HG02970 (cell line): Measurements from ENCODE around the gene CBLIF.
"Not testable (repeated sequence)": the region's sequence is repeated elsewhere in the genome, so short reads cannot be mapped to it uniquely, and the experiment has no call there.

Experiments
- ATAC-seq: cut with Tn5 transposase; IDR thresholded peaks from one replicate; pipeline ENCODE4 v1.9.1; 2021; ENCODE audit warnings: mild to moderate bottlenecking, moderate library complexity, moderate number of reproducible peaks; ENCODE audit not compliant: unreplicated experiment, low FRiP score

The CBLIF gene

DNA sequence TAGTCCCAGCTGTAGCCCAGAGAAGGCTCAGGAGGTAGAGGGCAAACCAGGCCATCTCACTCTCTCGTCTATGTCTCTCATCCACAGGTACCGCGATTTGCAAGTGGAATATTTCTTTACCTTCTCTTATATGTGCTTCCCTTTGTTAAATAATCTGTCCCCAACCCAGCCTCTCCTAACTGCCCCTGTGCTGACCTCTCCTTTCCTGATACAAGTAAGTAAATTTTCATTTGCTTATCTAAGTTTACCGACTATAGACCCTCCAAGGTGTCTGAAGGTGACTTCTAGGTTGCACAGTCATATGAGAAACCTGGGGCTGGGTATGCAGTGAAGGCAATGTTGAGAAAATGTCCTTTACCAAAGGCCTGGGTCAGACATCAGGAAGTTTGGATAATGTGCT is at the start of gene CBLIF:
TSS of gene CBLIF (minus strand) at position 101 of the 400 bp plus-strand sequence. CDS start at position 55, 46 bp downstream.
- no peak for ATAC-seq

DNA sequence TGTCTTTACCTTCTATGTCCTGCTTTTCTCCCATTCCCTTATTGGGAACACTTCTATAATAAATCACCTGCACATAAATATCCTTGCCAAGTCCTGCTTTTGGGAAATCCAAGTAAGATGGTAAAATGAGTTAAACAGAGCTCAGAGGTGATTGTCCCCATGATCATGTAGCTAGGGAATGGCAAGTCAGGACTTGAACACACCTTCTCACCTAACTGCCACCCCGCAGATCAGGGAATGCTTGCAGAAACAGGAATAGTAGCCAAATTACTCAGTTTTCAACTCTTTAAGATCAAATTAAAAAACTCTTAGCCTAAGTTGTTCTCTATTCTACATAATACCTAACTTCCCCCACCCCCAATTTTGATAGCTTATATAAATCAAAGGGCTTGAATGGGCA is 49.3 kb upstream of the CBLIF start:
- no peak for ATAC-seq

DNA sequence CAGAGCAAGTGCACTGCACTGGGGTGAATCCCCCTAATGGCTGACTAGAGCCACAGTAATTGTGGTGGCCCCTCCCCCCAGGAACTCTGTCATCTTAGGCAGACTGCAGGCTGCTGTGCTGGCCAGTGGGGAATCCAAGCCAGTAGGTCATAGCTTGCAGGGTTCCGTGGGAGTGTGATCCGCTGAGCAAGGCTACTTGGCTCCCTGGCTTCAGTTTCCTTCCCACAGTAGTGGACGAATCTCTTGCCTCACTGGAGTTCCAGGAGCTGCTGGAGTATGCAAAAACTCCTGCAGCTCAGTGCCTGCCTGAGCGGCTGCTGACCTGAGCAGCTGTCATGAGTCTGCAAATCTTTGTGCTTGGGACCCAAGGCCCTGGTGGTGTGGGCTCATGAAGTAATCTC is 46.5 kb upstream of the CBLIF start:
- ATAC-seq = no peak

DNA sequence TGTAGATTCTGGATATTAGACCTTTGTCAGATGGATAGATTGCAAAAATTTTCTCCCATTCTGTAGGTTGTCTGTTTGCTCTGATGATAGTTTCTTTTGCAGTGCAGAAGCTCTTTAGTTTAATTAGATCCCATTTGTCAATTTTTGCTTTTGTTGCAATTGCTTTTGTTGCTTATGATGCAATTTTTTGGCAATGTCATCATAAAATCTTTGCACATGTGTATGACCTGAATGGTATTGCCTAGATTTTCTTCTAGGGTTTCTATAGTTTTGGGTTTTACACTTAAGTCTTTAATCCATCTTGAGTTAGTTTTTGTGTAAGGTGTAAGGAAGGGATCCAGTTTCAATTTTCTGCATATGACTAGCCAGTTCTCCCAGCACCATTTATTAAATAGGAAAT is 41.9 kb upstream of the CBLIF start:
- ATAC-seq = not testable (repeated sequence)

DNA sequence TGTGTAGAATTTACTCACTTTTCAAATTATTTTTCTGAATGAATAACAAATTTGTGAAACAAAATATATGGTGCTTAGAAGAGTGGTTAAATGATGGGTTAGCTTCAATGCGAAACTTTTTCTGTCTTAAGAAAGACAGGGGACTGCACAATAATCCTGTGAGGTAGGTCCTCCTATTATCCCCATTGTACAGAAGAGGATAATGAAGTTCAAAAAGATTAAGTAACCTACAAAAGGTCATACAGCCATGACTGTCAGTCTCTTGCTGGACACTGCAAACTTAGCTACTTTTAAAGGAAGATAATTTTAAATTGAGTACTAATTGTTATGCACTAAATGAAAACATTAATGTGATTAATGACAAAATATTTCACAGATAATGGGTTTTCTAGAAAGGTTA is 38.3 kb upstream of the CBLIF start:
- ATAC-seq = no peak

DNA sequence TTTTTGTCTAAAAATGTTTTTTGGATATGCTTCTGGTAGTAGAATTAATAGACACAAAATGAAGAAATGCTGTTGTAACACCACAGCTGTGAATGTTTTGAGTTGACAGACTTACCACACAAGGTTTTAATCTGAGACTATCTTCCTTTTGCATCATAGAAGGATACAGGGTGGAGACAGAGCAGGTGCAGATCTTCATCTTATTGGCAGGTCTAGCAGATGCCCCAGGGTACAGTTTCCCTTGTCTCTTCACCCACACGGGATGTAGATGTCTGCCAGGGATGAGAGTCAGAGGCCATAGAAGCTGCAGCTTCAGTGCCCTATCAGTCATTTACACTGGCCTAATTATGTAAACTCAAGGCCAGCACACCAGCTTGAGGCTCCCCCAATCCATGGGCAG is 34.3 kb upstream of the CBLIF start:
- ATAC-seq = no peak

DNA sequence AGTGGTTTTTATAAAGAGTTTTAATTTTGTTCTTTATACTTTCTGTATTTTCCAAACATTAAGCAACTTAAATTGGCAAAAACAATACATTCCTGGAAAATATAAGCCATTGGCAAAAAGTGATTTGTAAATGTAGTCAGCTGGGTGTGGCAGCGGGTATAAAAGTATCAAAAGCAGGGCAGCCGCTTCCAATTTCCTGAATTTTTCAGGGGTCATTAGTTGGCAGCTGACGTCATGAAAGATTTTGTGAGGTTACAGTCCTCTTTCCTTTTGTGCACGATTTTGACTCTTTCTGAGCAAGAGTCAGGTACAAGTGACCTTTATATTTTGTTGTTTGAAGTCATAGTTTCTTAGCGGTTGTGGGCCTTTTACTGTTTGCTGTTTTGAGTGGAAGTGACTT is 33.3 kb upstream of the CBLIF start, which contains the start of gene OOSP3:
TSS of gene OOSP3 (plus strand) at position 208 of the 400 bp plus-strand sequence. CDS start at position 235, 27 bp downstream.
- no peak for ATAC-seq

DNA sequence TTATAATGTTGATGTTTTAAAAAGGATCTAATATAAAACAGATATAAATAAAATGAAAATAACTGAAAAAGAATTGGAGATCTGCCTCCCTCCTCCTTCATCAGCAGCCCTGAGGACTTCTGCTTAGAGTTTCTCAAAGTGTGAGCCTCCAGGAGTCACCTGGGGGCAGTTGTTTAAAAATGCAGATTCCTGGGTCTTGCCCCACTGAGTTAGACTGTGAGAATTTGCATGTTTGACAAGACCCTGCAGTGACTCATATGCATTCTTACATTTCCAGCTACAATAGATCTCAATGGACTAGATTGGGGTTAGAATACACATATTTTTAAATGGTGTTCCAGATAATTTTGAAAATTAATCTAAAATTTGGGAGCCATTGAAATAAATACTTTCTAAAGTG is 32.5 kb upstream of the CBLIF start:
- no peak for ATAC-seq

DNA sequence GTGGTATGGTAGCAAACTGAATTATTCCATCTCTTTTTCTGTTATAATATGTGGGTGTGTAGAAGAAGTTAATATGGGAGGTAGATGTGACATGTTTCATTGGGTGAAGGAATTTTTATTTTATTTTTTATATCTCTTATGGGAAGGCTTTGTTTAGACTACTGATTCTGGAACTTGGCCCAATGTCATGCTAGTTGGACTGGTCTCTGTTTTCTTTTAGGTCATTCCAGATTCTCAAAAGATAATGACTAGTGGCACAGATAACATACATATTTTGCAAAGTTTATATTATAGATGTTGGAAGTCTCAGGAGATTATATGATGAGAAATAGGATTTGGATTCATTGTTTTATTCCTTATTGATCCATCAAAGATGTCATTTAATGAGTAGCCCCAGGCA is 32.0 kb upstream of the CBLIF start:
- no peak for ATAC-seq

DNA sequence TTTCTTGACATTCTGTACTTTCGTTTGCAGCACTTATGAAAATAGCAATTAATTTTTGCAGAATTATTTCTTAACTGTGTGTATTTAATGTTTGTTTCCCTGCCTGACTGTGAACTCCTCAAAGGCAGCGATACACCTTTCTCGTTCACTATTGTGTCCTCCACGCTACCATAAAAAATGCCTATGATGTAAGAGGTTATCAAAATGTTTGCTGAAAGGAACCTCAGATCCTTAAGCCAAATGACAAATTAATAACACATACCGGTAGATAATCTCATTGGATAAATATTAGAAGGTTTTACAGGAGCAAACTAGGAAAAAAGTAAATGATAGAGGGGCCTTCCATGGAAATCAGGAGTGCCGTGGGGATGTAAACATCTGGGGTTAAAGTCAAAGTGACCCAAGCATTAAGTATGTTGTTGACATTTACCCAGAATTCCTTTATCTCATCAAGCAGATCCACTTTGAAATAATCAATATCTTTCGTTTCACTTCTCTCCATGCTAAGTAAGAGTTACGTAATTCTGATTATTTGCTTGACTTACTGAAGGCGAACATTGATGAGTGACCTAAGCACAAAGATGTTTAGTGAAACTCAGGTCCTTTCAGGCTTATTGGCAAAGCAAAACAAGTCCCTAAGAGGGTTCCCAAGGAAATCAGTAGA is 30.7 kb upstream of the CBLIF start:
- no peak for ATAC-seq

DNA sequence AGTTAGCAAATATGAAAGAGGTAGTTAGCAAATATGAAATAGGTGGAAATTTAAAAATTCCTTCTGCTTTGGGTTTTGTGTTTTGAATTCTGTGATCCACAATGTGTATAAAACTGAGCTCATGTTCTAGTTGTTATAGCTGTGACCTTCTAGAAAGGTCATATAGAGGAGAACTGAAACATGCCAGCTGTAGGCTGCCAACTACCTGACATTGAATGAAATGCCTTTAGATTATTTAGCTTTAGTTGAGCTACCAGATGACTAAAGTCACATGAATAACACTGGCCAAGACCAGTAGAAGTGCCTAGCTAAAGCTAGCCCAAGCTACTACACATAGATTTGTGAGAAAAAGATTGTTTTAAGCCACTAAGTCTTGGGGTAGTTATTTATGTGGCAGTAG is 26.8 kb upstream of the CBLIF start:
- no peak for ATAC-seq

DNA sequence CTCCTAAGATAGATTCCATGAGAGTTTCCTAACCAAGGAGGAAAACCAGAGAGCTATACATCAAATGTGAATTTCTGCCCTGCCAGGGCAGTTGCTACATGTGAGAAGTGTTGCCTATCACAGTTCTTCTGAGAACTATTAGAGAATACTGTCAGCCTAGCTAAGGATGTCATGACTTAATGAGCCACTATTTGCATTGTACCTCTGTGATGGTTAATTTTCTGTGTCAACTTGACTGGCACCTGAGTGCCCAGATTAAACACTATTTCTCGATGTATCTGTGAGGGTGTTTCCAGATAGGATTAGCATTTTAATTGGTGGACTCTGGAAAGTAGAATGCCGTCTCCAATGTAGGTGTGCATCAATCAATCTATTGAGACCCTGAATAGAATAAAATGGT is 22.6 kb upstream of the CBLIF start:
- ATAC-seq = no peak

DNA sequence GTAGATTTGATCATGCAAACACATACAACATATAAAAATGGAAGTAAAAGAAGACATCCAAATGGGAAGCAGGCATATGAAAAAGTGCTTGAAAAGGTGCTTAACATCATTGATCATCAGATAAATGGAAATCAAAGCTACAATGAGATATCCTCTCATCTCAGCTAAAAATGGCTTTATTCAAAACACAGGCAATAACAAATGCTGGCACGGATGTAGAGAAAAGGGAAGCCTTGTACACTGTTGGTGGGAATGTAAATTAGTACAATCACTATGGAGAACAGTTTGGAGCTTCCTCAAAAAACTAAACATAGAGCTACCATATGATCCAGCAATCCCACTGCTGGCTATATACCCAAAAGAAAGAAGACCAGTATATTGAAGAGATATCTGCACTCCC is 21.5 kb upstream of the CBLIF start:
- ATAC-seq = no peak

DNA sequence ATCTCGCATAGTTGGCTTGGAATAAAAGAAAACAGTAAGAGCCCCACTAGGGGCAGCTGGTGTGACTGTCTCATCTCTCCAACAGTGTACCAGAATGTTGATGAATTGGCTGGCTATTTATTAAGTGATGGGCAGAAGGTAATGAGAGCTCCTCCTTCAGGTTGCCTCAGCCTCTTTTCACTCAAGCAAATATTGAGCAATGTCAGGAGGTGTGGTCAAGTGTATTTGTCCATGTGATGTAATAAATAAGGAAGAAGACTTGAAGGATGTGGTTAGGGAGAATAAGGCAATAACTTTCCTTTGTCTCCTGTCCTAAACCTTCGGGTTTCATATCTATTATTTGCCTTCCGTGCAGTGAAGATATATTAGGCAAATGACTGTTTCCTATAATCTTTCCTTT is 21.1 kb upstream of the CBLIF start, which contains the start of gene TCN1:
TSS of gene TCN1 (minus strand) at position 91 of the 400 bp plus-strand sequence. CDS start at position 74, 17 bp downstream.
- no peak for ATAC-seq

DNA sequence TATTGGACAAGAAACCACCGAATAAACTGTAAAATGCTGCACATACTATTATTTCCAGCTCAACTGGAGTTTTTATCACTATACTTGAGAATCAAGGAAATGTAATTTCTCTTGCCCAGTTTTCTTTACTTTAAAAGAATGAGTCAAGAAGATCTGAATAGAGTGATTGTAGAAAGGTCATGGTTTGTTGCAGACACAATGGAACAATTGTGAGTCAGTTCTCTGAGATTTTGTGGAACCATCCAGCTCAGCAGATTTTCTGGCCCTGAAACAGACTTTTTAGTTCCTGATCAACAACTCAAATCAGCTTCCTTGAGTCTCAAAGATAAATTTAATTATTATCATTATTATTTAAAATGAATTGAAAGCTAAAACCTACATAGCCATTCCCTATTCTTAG is 19.7 kb upstream of the CBLIF start:
- ATAC-seq = no peak

DNA sequence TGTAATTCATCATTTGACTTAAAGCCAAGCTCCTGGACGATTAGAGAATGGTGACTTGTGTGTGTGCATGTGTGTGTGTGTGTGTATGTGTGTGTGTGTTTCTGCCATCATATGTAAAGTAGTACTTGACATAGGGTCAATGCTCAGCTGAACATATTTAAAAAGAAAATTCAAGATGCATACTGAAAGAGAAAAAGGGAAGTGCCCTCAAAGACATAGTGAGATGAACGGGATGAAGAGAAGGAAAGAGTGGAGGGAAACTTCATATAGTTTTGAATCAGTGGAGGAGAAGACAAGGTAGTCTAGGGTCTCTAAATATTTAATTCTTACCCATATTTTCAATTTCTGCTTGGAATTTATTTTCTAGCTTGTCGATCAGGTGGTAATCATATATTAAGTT is 17.0 kb upstream of the CBLIF start:
- ATAC-seq = no peak

DNA sequence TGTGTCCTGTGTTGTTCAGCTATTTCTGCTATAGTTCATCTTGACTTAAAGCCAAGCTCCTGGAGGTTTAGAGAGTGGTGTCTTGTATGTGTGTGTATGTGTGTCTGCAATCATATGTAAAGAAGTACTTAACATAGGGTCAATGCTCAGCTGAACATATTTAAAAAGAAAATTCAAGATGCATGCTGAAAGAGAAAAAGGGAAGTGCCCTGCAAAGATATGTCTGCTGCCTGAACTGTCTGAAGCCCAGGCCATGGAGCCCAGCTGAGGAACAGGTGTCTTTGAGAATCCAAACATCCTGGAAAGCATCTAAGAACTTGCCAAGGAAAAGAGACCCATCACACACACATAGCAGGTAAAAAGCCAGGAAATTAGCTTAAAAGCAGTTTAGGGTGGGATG is 14.4 kb upstream of the CBLIF start:
- ATAC-seq = no peak

DNA sequence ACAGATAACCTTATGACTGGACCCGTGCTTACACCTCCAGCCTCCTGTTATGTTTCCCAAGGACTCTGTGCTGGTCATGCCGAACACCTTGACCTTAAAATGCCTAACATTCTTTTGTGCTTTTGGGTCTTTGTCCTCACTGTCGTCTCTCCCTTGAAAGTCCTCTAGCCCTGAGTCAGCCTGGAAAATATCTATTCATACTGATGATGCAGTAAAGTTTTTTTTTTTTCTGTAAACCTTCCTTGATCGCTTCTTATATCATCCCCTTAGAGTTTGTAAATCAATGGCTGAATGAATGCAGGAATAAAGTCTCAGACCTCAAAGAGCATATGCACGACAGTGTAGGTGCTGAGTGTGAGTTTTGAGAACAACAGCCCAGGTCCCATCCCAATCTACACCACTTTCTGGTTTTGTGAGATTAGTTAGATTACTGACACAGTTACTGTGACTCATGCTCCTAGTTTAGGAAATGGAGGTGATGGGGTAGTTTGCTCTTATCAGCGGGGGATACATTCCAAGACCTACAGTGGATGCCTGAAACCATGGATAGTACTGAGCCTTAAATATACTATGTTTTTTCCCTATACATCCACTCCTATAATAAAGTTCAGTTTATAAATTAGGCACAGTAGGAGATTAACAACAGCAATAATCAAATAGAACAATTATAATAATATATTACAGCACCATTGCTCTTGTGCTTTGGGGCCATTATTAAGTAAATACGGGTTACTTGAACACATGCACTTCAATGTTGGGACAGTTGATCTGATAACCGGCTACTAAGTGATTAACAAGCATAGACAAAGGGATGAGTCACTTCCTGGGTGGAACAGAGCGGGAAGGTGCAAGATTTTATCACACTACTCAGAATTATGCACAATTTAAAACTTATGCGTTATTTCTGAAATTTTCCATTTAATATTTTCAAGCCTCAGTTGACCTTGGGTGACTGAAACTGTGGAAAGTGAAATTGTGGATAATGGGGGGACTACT is 12.4 kb upstream of the CBLIF start:
- no peak for ATAC-seq

DNA sequence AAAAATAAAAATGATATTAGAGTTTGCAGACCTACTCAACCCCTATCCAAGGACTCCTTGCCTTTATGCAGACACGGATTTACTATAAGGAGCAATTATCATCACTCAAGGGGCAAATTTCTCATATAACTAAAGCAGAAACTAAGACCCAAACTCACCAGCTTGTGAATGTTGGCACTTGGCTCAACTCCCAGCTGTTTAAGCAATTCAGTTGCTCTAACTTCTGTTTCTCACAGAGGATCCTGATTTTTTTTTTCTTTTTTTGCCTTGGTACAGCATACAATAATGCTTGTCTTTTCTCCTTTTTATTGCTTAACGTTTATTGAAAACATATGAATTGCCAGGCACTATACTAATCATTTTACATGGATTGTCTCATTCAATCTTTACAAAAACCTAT is 9.6 kb upstream of the CBLIF start:
- no peak for ATAC-seq

DNA sequence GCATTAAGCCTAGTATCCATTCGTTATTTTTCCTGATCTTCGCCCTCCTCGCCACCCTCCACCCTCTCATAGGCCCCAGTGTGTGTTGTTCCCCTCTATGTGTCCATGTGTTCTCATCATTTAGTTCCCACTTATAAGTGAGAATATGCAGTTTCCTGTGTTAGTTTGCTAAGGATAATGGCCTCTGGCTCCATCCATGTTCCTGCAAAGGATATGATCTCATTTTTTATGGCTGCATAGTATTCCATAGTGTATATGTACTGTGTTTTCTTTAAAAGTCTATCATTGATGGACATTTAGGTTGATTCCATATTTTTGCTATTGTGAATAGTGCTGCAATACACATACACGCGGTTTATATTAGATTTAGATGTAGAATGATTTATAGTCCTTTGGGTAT is 6.1 kb upstream of the CBLIF start:
- not testable (repeated sequence) for ATAC-seq

DNA sequence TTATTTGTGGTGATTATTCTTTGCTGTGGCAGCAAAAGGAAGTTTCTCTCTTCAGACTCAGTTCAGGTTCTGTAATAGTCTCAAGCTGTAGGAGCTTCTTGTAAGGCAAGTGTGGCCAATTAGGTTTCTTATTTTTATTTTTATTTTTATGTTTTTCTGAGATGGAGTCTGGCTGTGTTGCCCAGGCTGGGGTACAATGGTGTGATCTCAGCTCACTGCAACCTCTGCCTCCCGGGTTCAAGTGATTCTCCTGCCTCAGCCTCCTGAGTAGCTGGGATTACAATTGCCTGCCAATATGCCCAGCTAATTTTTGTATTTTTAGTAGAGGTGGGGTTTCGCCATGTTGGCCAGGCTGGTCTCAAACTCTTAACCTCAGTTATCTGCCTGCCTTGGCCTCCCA is 4.3 kb upstream of the CBLIF start:
- ATAC-seq = not testable (repeated sequence)
